ENCODE results near the gene SMIM5. TPM values are rescaled to one million over a fixed set of nuclear protein-coding genes. Genes with fewer than 3 reads are reported as not detected.

Gene SMIM5
- total RNA-seq, 1 donor from 2014 or later = not detected

DNA sequence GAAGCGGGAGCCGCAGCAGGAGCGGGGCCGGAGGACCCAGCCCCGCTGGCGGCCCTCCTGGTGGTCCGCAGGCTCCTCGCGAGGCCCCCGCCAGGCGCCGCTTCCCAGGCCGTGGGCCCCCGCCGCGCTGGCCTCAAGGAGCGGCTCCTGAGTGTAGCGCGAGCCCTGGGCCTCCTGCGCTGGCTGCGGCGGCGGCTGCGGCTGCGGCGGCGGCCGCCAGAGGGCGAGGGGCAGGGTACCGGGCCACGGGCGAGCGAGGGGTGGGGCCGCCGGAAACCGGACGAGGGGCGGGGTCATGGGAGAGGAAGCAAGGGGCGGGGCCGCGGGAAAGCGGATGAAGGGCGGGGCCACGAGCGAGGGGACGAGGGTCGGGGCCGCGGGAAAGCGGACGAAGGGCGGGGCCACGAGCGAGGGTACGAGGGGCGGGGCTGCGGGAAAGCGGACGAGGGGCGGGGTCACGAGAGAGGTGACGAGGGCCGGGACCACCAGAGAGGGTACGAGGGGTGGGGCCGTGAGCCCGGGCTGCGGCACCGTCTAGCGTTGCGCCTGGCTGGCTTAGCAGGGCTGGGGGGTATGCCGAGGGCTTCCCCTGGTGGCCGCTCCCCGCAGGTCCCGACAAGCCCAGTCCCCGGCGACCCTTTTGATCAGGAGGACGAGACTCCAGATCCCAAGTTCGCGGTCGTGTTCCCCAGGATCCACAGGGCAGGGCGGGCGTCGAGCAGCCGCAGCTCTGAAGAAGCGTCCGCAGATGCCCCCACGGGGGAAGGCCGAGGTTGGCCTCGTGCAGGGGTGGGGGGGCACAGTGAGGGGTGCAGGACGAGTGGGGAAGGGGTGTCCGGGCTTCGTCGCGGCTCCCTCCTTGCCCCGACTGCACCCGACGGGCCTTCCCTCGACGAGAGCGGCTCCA lies 44.0 kb upstream of the SMIM5 start:
- H3K27me3 Mint-ChIP-seq (ENCODE audit: low read depth) = no peaks in the 10 kb centered on the region
- no peak for DNase-seq (ENCODE audit: low spot score)
- peak overlapping the region; percentile 71 for H3K4me3 Mint-ChIP-seq (ENCODE audit: unreplicated experiment)
- TF ChIP-seq CTCF (IDR thresholded peaks at IDR 0.05) = peak; percentile 77
- H3K9me3 Mint-ChIP-seq (ENCODE audit: low read depth) = peaks cover 6% of the 10 kb centered on the region
- peaks cover 2% of the 10 kb centered on the region for H3K36me3 Mint-ChIP-seq (ENCODE audit: low read depth)
- H3K27ac Mint-ChIP-seq (ENCODE audit: unreplicated experiment) = no peak overlapping the region
- H3K4me1 Mint-ChIP-seq (ENCODE audit: low read depth) = no peaks in the 10 kb centered on the region

GRCh38 chr17:75589919-75590303 lies 43.3 kb upstream of the SMIM5 start:
- Mint-ChIP-seq H3K4me3 (ENCODE audit: unreplicated experiment) (no peak overlapping the region), H3K27ac (ENCODE audit: unreplicated experiment) (no peak overlapping the region), H3K27me3 (ENCODE audit: low read depth) (no peaks in the 10 kb centered on the region), H3K4me1 (ENCODE audit: low read depth) (no peaks in the 10 kb centered on the region), H3K9me3 (ENCODE audit: low read depth) (peaks cover 6% of the 10 kb centered on the region), H3K36me3 (ENCODE audit: low read depth) (peaks cover 2% of the 10 kb centered on the region)
- no peak for TF ChIP-seq CTCF (IDR thresholded peaks at IDR 0.05)
- DNase-seq (ENCODE audit: low spot score) = no peak

DNA sequence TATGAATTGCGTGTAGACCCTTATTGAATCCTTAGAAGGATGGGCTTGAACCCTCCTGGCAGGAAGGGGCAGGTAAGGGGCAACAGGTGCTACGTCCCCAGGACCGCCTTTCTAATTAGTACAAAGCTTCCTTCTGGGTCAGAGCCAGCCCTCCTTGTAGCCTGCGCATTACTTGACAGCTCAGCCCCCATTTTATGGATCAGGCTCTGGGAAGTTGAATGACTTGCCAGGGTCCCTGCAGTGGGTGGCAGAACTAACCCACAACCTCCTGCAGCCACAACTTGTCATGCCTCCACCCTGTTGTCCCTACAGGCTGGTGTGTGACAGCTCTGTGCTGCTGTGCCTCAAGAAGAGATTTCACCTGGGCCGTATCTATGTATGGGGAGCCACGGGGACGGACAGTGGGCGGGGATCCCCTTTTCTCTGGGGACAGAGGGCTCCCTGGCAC lies 42.9 kb upstream of the SMIM5 start:
- DNase-seq (ENCODE audit: low spot score) = no peak
- Mint-ChIP-seq H3K27ac (ENCODE audit: unreplicated experiment) (no peak overlapping the region), H3K36me3 (ENCODE audit: low read depth) (peaks cover 2% of the 10 kb centered on the region), H3K9me3 (ENCODE audit: low read depth) (peaks cover 6% of the 10 kb centered on the region), H3K27me3 (ENCODE audit: low read depth) (no peaks in the 10 kb centered on the region), H3K4me1 (ENCODE audit: low read depth) (no peaks in the 10 kb centered on the region), H3K4me3 (ENCODE audit: unreplicated experiment) (no peak overlapping the region)
- TF ChIP-seq CTCF (IDR thresholded peaks at IDR 0.05) = no peak

DNA sequence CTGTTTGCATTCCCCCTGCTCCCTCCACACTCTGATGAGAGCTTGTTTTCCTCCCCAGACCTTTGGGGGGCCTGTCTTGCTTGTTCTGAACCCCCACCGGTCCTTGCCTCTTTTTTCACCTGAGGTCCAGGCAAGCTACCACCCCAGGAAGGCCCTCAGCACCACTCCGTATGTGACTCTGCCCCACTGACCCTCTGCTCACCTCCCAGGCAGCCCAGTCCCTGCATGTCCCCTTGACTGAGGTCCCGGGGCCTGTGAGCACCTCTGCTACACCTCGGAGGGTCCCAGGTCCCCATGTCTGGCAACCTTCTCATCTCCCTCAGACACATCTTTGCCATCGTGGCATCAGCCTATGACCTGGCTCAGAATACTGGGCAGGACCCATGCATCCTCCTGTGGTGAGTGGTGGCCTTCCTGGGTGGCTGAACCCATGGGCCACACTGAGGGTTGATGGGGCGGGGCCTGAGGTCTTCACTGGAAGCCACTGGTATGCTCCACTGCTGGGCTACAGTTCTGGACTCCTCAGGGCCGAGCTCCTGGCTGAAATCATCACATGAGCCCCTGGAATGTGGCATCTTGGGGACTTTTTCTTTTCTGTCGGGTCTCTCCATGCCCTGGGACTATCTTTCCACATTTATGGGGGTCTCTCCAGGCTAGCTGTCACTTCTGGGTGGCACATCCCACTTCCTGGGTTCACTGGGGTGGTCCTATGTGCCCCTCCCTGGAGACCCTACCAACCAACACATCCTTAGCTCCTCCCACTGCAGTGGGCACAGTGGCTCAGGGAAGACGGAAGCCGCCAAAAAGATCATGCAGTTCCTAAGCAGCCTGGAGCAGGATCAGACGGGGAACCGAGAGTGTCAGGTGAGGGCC lies 42.1 kb upstream of the SMIM5 start:
- no peak overlapping the region for H3K4me3 Mint-ChIP-seq (ENCODE audit: unreplicated experiment)
- H3K27me3 Mint-ChIP-seq (ENCODE audit: low read depth) = no peaks in the 10 kb centered on the region
- no peak for TF ChIP-seq CTCF (IDR thresholded peaks at IDR 0.05)
- H3K9me3 Mint-ChIP-seq (ENCODE audit: low read depth) = peaks cover under 1% of the 10 kb centered on the region
- H3K36me3 Mint-ChIP-seq (ENCODE audit: low read depth) = no peaks in the 10 kb centered on the region
- H3K4me1 Mint-ChIP-seq (ENCODE audit: low read depth) = no peaks in the 10 kb centered on the region
- H3K27ac Mint-ChIP-seq (ENCODE audit: unreplicated experiment) = no peak overlapping the region
- no peak for DNase-seq (ENCODE audit: low spot score)

GRCh38 chr17:75591722-75592302 lies 41.4 kb upstream of the SMIM5 start:
- H3K27ac Mint-ChIP-seq (ENCODE audit: unreplicated experiment) = no peak overlapping the region
- no peak overlapping the region for H3K4me3 Mint-ChIP-seq (ENCODE audit: unreplicated experiment)
- no peak for DNase-seq (ENCODE audit: low spot score)
- no peaks in the 10 kb centered on the region for H3K27me3 Mint-ChIP-seq (ENCODE audit: low read depth)
- H3K36me3 Mint-ChIP-seq (ENCODE audit: low read depth) = no peaks in the 10 kb centered on the region
- H3K9me3 Mint-ChIP-seq (ENCODE audit: low read depth) = no peaks in the 10 kb centered on the region
- TF ChIP-seq CTCF (IDR thresholded peaks at IDR 0.05) = no peak
- no peaks in the 10 kb centered on the region for H3K4me1 Mint-ChIP-seq (ENCODE audit: low read depth)
